HG03139 (cell line): ENCODE data around the gene ZNF260.
A peak's percentile ranks its signal among the peaks of the same experiment; 100 is the strongest.
"Not testable (repeated sequence)": the region's sequence is repeated elsewhere in the genome, so short reads cannot be mapped to it uniquely, and the experiment has no call there.

Experiments used
- ATAC-seq: cut with Tn5 transposase; IDR thresholded peaks from one replicate; pipeline ENCODE4 v1.9.1; 2021; ENCODE audit not compliant: unreplicated experiment

Gene ZNF260

DNA sequence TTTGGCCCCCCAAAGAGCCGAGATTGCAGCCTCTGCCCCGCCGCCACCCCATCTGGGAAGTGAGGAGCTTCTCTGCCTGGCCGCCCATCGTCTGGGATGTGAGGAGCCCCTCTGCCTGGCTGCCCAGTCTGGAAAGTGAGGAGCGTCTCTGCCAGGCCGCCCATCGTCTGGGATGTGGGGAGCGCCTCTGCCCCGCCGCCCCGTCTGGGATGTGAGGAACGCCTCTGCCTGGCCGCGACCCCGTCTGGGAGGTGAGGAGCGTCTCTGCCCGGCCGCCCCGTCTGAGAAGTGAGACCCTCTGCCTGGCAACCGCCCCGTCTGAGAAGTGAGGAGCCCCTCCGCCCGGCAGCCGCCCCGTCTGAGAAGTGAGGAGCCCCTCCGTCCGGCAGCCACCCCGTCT, 37.2 kb downstream of the ZNF260 start:
- ATAC-seq, result not testable (repeated sequence)

DNA sequence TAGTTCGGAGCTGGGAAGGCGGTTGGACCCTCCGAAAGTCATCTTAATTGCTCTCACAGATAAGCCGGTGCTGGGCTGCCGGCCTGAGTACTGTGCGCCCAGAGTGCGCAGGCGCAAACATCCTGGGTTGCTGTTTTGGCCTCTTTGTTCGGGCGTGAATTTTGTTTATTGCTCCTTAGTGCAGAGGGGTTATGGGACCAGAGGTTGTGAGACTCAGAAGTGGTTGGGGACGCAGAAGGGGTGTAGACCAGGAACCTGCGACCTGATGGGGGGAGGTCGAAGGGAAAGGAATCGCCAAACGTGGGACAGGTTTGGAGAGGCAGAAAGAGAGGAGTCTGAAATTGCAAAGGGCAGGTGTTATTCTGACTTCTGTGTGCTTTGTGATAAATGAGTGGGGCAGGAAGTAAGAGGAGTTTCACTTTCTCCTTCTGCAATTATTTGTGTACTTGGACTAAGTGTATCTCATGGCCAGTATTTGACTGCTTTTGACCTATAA, 38.1 kb downstream of the ZNF260 start:
- peak; percentile 51 for ATAC-seq

DNA sequence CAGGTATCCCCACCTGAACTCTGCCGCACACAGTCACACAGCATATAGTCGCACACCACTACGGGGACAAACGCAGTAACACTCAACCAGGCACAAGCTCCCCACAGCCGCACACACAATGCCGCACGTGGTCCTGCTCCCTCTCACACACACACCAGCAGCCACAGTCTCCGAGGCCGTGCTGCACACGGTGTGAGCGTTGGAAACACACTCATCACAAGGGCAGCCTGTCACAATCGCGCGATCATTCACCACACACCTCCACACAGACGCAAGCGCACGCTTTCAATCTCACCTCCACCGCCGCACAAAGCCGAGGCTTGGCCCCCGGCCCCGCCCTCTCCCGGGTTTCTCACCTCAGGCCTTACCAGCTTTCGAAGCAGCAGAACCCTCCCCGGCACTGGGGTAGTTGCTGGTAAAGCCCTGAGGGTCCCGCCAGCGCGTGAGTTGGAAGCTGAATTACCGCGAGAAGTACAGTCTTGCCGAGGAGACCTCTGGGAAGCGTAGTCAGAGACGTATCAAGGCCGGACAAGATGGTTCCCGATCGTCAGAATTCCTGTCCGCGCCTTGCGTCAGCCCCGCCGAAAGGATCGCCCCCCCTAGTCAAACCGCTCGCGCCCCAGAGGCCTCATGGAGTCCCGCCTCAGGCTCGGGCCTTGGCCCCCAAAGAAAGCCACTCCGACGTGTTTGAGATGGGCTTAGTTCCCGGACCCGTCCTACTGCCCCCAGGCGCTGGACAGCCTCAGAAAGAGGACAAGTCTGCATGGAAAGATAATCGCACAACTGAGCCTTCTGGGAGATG, 38.8 kb downstream of the ZNF260 start, which contains the start of gene ZNF566:
ZNF566 (minus strand) TSS at position 444 of the 802 bp plus-strand sequence. CDS start 13,004 bp downstream, outside the sequence.
- peak; percentile 85 for ATAC-seq

DNA sequence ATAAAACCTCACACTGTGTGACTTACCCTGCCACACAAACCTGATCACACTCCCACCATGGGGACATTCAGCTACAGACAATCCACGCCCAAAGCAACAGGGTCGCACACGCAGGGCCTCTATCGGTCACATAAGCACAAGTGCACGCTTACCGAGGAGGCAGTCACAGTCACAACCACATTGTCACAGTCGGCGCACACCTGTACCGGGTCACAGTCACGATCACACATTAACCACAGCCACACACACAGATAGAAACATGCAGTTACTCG, 39.3 kb downstream of the ZNF260 start:
- ATAC-seq, result no peak

DNA sequence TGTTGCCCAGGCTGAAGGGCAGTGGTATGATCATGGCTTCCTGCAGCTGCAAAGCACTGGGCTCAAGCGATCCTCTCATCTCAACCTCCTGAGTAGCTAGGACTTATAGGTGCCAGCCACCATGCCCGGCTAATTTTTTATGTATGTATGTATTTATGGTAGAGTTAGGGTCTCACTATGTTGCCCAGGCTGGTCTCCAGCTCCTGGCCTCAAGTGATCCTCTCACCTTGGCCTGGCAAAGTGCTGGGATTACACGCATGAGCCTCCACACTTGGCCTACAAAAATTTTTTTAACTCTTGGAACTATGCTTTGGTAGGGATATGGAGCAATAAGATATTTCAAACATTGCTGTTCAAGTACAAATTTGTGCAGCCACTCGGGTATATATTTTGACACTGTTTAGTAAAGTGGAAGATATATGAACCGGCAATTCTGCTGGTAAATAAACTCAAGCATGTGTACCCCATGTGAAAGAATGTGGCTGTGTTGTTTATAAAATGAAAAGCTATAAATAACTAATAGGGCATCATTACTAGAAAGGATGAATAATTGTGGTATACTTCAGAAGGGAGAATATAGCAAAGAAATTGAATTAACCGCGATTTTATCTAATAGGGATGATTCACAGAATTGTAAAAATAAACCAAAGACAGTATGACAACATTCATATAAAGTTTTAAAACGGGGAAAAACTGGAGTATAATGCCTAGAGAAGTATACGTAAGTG, 39.8 kb downstream of the ZNF260 start:
- ATAC-seq, result no peak

DNA sequence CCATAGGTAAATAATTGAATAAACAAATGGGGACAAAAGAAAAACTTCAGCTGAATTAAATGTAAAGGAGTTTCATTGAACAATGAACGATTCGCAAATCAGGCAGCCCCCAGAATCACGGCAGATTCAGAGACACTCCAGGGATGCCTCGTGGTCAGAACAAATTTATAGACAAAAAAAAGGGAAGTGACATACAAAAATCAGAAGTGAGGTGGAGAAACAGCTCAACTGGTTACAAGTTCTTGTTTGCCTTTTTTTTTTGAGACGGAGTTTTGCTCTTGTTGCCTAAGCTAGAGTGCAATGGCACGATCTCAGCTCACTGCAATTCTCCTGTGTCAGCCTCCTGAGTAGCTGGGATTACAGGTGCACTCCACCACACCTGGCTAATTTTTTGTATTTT, 44.4 kb downstream of the ZNF260 start:
- no peak for ATAC-seq

DNA sequence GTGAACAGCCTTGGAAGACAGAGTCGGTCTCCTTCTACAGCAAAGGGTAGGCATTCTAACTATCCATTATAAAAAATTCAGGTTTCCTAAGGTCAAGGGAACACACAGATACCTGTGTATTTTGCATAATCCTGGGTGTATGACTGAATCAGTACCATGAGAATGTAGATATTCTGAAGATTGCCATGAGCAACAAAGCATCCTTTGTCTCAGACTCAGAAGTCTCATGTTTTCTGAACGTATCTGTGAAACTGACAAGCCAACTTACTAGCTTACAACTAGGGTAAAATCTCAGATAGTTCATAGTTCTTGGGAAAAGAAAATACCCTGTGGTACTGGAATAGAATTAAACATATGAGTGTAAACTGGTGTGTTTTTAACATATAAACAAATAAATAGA, 45.2 kb downstream of the ZNF260 start:
- no peak for ATAC-seq
